Heart left ventricle (tissue), 13 donors: Measurements from ENCODE around the gene ADPRHL1.

Source experiments
- POLR2A ChIP-seq, 2 donors: fragments of 450-650 bp; IDR thresholded peaks; one replicate each; pipeline ENCODE4 v1.6.1; 2017; ENCODE audit warnings: antibody characterized with exemption in 2 of 2, mild to moderate bottlenecking in 2 of 2, moderate library complexity in 2 of 2
- TF ChIP-seq, protein P1 (sequence below), 12 donors: fragments of 200-600 bp; sonication (generic) in 4 of 12; IDR thresholded peaks; one replicate each; pipeline versions ENCODE4 v1.5.0 to v1.8.0; 2018 to 2022; ENCODE audit warnings: antibody characterized with exemption in 12 of 12, mild to moderate bottlenecking in 5 of 12
- donor health status: ischemic (EF 13 %, LVEDD 7.1; RV severe dilation, severe dysfunction).
- donor health status: DM: no; HTN: yes; CAD: no.
- donor health status: DM: no; HTN: no; CAD: no.
- donor health status: ischemic (EF 25% LVEDD 6.9; RV normal size, moderate dysfunction).
- donor health status: ischemic (EF 25% LVEDD 5.7; RV mildly dilated, moderate dysfunction).
- donor health status: ischemic (EF 35%, LVEDD 5.7; RV mildly dilated, moderate dysfunction).
- donor health status: nonischemic (EF 11% LVEDD 7.7; RV severe dilation, severe dysfunction).
- donor health status: DM: yes; HTN: yes; CAD: no.
- donor health status: PGD.
- donor health status: ischemic (EF 29% LVEDD 5.4; RV normal size, mild dysfunction).
- donor health status: nonischemic (EF 23%, LVEDD 6.1; RV moderate dilation, normal function).

DNA sequence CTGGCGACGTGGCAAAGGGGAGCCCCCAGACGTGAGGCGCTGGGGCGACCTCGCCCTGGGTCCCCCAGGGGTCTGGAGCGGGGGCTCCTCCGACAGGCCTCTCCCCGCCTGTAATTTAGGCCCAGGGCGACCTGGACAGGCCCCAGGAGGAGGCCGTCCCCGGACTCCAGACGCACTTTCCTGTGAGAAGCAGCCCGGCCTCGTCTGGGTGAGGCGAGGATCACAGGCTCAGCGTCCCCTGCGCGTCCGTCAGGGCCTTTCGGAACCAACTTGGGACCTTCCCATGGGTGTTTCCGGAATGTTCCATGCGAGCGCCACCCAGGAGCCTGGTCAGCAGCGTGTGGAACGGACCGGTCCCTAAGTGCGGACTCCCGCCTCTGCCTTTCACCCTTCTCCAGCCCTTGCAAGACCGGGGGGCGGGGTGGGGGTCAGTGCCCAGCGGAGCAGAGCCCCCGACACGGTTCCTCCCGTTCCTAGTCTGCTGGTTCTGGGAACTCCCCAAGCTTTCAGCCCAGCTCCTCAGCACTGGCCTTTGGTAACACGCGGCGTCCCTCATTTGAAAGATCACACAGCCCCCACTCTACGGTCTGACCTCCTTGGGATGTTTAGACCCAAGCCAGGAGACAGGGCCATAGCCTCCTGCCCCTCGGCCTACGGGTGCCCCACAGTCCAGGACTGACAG is 88.2 kb downstream of the ADPRHL1 start:
- no peak for TF ChIP-seq POLR2A (IDR thresholded peaks at IDR 0.05)
- TF ChIP-seq, protein P1, sequence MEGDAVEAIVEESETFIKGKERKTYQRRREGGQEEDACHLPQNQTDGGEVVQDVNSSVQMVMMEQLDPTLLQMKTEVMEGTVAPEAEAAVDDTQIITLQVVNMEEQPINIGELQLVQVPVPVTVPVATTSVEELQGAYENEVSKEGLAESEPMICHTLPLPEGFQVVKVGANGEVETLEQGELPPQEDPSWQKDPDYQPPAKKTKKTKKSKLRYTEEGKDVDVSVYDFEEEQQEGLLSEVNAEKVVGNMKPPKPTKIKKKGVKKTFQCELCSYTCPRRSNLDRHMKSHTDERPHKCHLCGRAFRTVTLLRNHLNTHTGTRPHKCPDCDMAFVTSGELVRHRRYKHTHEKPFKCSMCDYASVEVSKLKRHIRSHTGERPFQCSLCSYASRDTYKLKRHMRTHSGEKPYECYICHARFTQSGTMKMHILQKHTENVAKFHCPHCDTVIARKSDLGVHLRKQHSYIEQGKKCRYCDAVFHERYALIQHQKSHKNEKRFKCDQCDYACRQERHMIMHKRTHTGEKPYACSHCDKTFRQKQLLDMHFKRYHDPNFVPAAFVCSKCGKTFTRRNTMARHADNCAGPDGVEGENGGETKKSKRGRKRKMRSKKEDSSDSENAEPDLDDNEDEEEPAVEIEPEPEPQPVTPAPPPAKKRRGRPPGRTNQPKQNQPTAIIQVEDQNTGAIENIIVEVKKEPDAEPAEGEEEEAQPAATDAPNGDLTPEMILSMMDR (IDR thresholded peaks at IDR 0.05), result no peak
